DOHH2 (cell line): ENCODE data around the gene DTNB.
A peak's percentile ranks its signal among the peaks of the same experiment; 100 is the strongest.

Experiments used
- H3F3A ChIP-seq: fragments of 200-600 bp; sonication (generic), shearing (Covaris generic); 2 replicates; pipeline ENCODE4 v1.6.0; 2016; ENCODE audit warnings: antibody characterized with exemption, mild to moderate bottlenecking; ENCODE audit not compliant: control insufficient read depth, insufficient read depth
- H3K27ac ChIP-seq: fragments of 200-600 bp; sonication (generic); 2 replicates; pipeline ENCODE4 v1.5.1; 2014; ENCODE audit warnings: low read depth, mild to moderate bottlenecking, low read length, moderate library complexity
- H3K27me3 ChIP-seq: fragments of 200-600 bp; sonication (generic); 2 replicates; pipeline ENCODE4 v1.6.1; 2014; ENCODE audit warnings: mild to moderate bottlenecking, low read length, mixed read lengths; ENCODE audit not compliant: control insufficient read depth
- H3K36me3 ChIP-seq: fragments of 200-600 bp; sonication (generic); 2 replicates; pipeline ENCODE4 v1.6.1; 2014; ENCODE audit warnings: mild to moderate bottlenecking, low read length, moderate library complexity, mixed read lengths; ENCODE audit not compliant: control insufficient read depth
- H3K4me1 ChIP-seq: fragments of 200-600 bp; sonication (generic); 2 replicates; pipeline ENCODE4 v1.6.1; 2014; ENCODE audit warnings: mild to moderate bottlenecking, low read length, mixed read lengths; ENCODE audit not compliant: control insufficient read depth
- H3K4me2 ChIP-seq: fragments of 200-600 bp; sonication (generic); 2 replicates; pipeline ENCODE4 v1.6.0; 2014; ENCODE audit warnings: mild to moderate bottlenecking, low read length, moderate library complexity
- H3K4me3 ChIP-seq: fragments of 200-600 bp; sonication (generic); 2 replicates; pipeline ENCODE4 v1.5.1; 2014; ENCODE audit warnings: mild to moderate bottlenecking, low read length, mixed read lengths
- H3K79me2 ChIP-seq: fragments of 200-600 bp; sonication (generic); 2 replicates; pipeline ENCODE4 v1.6.1; 2014; ENCODE audit warnings: mild to moderate bottlenecking, low read length, mixed read lengths; ENCODE audit not compliant: control insufficient read depth
- H3K9me2 ChIP-seq: fragments of 200-600 bp; sonication (generic); replicated peaks from 2 replicates; pipeline ENCODE4 v1.6.1; 2014; ENCODE audit warnings: mild to moderate bottlenecking, low read length, mixed read lengths; ENCODE audit not compliant: control insufficient read depth
- H3K9me3 ChIP-seq: fragments of 200-600 bp; sonication (generic); 2 replicates; pipeline ENCODE4 v1.6.1; 2014; ENCODE audit warnings: antibody characterized with exemption, low read length, mixed read lengths; ENCODE audit not compliant: control insufficient read depth, insufficient read depth
- H4K20me1 ChIP-seq: fragments of 200-600 bp; sonication (generic); 2 replicates; pipeline ENCODE4 v1.6.0; 2014; ENCODE audit warnings: low read depth, mild to moderate bottlenecking, antibody characterized with exemption, low read length, moderate library complexity; ENCODE audit not compliant: control insufficient read depth, insufficient read depth
- EZH2phosphoT487 ChIP-seq: fragments of 200-600 bp; sonication (generic); IDR thresholded peaks from 2 replicates; pipeline ENCODE4 v1.6.1; 2017; ENCODE audit warnings: borderline replicate concordance, mild to moderate bottlenecking, antibody characterized with exemption, low read length, moderate library complexity, mixed read lengths
- TF ChIP-seq, protein P1 (sequence below): fragments of 200-600 bp; sonication (generic); IDR thresholded peaks from one replicate; pipeline ENCODE4 v1.5.1; 2014; ENCODE audit warnings: antibody characterized with exemption, mild to moderate bottlenecking, low read depth, low read length; ENCODE audit not compliant: poor library complexity, severe bottlenecking

Gene DTNB

DNA sequence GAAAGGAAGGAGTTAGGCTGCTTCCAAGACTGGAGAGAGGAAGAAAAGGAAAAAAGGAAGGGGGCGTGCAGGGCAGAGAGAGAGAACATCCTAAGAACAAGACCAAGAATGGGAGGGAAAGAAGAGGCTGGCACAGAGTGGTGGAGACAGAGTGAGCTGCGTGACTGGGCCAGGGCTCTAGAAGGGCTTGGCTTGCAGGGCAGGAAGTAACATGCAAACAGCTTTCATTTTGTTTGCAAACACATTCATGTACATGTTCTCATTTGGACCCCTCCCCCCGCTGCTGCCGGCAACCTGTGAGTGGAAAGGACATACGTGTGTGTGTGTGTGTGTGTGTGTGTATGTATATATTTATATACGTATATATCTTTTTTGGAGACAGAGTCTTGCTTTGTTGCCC is 284.9 kb downstream of the DTNB start:
- Histone ChIP-seq H3K4me1 (peaks cover 28% of the 10 kb centered on the region), H3K9me2 (no peaks in the 10 kb centered on the region), H3K27ac (peak overlapping the region; percentile 36; the same call in 1 of the 2 replicates), H3K36me3 (no peaks in the 10 kb centered on the region), H3K4me3 (peak overlapping the region; percentile 64), H4K20me1 (no peaks in the 10 kb centered on the region), H3F3A (no peaks in the 10 kb centered on the region), H3K4me2 (peak overlapping the region; percentile 76), H3K9me3 (no peaks in the 10 kb centered on the region), H3K79me2 (no peaks in the 10 kb centered on the region), H3K27me3 (no peaks in the 10 kb centered on the region)
- TF ChIP-seq, protein P1, sequence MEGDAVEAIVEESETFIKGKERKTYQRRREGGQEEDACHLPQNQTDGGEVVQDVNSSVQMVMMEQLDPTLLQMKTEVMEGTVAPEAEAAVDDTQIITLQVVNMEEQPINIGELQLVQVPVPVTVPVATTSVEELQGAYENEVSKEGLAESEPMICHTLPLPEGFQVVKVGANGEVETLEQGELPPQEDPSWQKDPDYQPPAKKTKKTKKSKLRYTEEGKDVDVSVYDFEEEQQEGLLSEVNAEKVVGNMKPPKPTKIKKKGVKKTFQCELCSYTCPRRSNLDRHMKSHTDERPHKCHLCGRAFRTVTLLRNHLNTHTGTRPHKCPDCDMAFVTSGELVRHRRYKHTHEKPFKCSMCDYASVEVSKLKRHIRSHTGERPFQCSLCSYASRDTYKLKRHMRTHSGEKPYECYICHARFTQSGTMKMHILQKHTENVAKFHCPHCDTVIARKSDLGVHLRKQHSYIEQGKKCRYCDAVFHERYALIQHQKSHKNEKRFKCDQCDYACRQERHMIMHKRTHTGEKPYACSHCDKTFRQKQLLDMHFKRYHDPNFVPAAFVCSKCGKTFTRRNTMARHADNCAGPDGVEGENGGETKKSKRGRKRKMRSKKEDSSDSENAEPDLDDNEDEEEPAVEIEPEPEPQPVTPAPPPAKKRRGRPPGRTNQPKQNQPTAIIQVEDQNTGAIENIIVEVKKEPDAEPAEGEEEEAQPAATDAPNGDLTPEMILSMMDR = no peak
- TF ChIP-seq EZH2phosphoT487 = no peak

DNA sequence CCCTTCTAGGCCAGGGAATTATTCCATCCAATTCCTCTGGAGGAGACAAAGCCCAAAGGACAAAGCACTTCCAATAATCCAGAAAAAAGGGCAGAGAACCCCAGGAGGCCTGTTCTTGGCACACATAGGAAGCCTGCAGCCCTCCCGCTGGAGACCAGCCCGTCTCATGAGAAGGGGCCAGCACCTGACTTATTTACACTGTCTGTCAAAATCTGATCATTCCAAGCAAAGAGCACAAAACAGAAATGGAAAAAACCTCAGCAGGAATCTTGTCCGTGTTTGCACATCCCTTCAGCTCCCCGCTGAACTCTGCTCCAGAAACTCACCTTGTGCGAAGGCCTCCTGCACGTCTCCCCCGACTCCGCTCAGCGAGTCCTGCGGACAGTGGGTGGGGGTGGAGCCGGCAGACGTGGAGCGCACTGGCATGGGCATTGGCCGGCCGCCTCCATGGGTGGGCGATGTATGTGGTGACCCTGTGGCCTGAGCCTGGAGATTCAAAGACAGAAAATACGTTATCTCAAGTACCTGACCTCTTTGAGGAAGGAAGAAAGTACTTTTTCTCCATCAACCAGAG is 285.4 kb downstream of the DTNB start:
- Histone ChIP-seq H3K79me2 (no peaks in the 10 kb centered on the region), H3K4me1 (peaks cover 28% of the 10 kb centered on the region), H4K20me1 (no peaks in the 10 kb centered on the region), H3K27ac (peak overlapping the region; percentile 36; the same call in 1 of the 2 replicates), H3K36me3 (no peaks in the 10 kb centered on the region), H3K4me3 (peak overlapping the region; percentile 64), H3K9me3 (no peaks in the 10 kb centered on the region), H3K9me2 (no peaks in the 10 kb centered on the region), H3F3A (no peaks in the 10 kb centered on the region), H3K4me2 (peak overlapping the region; percentile 76), H3K27me3 (no peaks in the 10 kb centered on the region)
- TF ChIP-seq, protein P1 = no peak
- TF ChIP-seq EZH2phosphoT487 = no peak

DNA sequence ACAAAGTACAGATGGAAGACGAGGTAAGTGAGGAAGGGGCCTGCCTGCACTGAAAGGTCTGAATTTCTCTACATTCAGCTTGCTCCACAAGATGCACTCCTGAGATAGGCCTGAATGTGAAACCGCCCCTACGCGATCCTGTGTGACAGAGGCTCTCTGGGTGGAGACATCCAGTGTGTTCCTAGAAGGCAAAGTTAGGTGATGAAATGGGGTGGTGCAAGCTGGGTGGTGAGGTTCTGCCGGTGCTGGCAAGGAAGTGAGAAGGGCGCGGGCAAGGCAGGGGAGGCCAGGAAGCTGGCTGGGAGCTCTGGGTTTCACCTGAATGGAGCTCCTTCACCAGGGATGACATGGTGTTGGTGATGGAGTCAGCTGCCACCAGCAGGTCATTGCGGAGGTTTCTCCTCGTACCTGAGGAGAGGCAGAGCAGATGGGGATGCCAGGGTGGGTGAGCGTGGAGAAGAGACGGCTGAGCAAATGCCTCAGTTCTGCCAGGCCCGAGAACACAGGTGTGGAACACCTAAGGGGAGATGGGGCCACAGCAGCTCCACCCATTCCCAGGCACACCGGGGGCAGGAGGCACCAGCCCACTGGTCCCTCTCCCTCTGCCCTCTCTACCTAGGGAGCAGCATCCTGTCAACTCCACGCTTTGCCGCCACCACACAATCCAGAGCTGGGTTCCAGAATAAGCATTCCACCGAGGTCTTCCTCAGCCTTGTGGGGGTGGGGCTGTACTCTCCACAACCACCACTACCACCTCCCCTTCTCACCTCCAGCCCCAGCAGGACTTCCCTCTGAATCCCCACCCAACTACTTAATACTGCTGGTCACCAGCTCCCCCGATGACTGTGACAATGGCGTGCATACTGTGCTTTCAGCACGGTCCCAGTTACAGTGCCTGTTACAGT is 286.2 kb downstream of the DTNB start:
- H3K36me3 ChIP-seq = no peaks in the 10 kb centered on the region
- H3K9me2 ChIP-seq = no peaks in the 10 kb centered on the region
- TF ChIP-seq, protein P1 = no peak
- TF ChIP-seq EZH2phosphoT487 = no peak
- H3K4me1 ChIP-seq = peaks cover 28% of the 10 kb centered on the region
- no peaks in the 10 kb centered on the region for H3K9me3 ChIP-seq
- H3K79me2 ChIP-seq = no peaks in the 10 kb centered on the region
- H3K27ac ChIP-seq = no peak overlapping the region
- no peaks in the 10 kb centered on the region for H3K27me3 ChIP-seq
- H3K4me2 ChIP-seq = peak overlapping the region; percentile 76
- H3F3A ChIP-seq = no peaks in the 10 kb centered on the region
- peak overlapping the region; percentile 64 for H3K4me3 ChIP-seq
- no peaks in the 10 kb centered on the region for H4K20me1 ChIP-seq
